GM21367 (cell line): Measurements from ENCODE around the gene CCER1.

ENCODE experiments used
- ATAC-seq: cut with Tn5 transposase; IDR thresholded peaks from one replicate; pipeline ENCODE4 v1.9.1; 2021; ENCODE audit not compliant: unreplicated experiment

CCER1 gene

GRCh38 chr12:90924406-90924805 is 30.6 kb downstream of the CCER1 start:
- no peak for ATAC-seq

DNA sequence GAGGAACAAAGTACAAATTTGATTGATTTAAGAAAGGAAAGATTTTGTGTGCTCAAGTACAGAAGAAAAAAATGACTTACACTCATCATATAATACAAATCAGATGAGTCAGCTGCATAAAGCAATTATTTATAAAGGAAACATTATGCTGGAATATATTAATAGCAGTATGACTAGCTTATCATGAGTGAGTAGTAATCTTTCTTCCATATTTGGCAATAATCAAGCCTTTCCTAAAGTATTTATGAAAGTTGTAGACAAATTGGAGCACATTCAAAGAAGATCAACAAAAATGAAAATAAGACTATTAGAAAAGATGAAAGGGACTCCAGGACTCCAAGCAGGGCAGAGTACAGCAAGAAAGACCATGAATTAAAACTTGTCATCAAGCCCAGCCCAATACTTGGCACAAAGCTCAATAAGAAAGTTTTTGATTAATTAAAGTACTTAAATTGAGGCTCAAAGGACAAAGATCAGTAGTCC is 32.8 kb downstream of the CCER1 start:
- ATAC-seq: no peak

DNA sequence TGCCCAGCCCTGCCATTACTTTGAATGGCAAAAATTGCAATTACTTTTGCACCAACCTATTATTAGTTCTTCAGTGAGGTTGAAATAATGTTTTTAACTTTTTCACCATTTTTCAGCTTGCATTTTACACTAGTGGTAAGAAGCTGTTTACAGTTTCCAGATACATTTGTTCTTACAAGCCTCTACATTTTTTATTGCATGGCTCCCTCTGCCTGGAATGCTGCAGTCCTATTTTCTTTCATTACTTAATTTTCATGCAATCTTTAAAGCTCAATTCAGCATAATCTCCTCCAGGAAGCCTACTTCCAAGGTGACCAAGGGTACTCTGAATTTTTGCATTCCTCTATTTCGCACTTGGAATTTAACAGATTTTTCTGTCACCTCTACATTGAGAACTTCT is 33.4 kb downstream of the CCER1 start:
- no peak for ATAC-seq

DNA sequence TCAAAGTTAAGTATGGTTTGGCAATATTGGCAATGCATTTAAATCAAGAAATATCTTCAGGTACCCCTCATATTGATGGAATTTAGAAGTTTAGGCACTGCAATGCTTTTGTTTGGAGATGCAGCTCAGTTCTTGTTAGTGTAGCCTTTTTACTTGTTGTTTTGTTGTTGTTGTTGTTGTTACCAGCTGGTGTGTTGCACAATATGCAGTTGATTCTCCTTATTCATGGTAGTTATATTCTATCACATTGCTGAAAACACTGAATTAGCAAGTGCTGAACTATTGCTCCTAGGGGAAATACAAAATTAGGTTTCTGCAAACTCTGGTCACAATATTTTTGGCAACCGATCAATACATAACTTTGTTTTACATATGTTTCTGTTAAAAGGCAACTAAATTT is 34.8 kb downstream of the CCER1 start:
- ATAC-seq: no peak

GRCh38 chr12:90917431-90917830 is 37.5 kb downstream of the CCER1 start:
- no peak for ATAC-seq

GRCh38 chr12:90916516-90916915 is 38.5 kb downstream of the CCER1 start:
- no peak for ATAC-seq

DNA sequence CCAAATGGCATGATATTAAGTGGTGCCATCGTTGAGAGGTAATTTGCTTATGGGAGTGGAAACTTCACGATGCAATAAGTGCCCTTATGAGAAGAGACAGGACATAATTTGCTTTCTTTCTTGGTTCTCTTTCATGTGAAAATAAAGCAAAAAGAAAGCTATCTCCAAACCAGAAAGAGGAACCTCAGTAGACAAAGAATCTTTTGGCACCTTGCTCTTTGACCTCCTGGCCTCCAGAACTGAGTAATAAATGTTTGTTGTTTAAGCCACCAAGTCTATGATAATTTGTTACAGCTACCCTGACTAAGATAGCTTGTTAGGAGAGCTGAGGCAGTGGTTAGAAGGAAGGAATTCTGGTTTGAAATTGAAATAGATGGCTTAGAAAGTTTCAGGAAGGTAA is 39.6 kb downstream of the CCER1 start:
- no peak for ATAC-seq

GRCh38 chr12:90910958-90911357 is 44.0 kb downstream of the CCER1 start:
- ATAC-seq: no peak

DNA sequence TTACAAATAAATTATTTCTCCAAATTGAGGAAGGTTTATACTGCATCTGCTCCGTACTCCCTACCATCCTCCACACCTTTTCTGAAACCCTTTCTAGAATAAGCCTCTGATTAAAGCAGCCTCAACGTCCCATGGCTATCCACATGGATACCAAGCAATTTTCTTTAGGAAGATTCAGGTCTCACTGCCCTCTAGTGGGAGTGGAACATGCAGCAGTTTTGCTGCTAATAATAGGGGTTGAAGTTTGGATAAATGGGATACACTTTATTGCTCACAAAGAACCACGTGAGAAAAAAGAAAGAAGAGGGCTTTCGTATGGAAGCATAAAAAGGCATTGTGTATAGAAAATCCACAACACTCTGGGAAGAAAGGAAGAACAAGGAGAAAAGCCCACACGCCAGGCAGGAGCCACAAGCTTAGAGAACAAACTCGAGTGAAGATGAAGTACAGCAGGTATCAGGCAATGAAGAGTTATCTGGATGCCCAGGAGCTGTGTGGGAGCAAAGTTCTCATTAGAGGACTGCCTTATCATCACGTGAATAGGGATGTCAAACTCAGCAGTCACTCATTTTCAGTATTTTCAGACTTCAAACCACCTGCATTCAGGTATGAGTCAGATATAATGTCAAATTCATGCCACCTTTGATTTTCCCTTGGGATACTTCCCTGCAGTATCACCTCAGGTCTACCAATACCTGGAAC is 45.8 kb downstream of the CCER1 start:
- ATAC-seq: no peak

DNA sequence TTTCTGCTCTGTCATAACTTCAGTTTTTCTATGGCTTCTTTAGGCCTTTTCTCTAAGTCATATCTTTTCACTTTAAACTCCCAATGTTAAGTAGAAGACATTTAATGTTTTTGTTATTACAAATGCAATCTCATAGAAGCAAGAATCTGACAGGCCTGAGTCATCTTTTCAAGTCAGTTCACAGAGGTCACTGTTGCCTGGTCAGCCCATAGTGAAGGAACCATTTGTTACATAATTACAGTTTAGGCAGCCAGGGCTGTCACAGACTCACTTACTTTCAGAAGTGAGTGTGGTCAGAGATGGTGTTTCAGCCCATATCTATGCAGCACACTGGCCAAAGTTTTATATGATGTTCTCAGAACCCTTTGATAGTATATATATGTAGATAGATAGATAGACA is 46.5 kb downstream of the CCER1 start:
- ATAC-seq: no peak

DNA sequence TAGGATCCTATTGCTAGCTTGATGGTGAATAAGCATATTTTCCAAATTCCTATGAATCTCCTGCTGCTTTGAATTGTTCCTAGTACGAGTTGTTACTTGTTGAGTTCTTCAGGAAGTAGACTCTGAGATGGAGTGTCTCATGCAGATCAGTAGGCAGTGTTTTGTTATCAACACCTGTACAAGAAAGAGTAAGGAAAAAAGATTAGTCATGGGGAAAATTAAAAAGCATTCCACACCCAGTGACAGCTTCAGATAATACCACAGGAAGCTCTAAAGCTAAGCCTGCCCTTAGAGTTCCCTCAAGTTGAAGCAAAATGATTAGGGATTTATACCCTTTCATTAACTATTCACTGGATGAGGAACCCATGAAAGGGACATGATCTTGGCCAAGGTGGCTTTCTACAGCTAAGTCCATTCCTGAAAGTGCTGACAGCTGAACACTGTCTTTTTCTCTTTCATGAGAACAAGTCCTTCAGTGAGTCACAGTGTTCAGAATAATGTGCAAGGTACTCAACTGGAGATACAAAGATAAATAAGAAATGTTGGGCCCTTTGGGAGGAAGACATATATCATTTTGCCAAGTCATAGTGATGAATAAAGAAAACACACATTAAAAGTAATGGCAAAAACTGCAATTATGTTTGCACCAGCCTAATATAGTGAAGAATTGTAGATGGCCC is 49.1 kb downstream of the CCER1 start:
- no peak for ATAC-seq

- no peak for ATAC-seq
Observed at GRCh38 chr12:90902596-90902995, 52.4 kb downstream of the CCER1 start.
